ENCODE results near the gene TMX1. TPM values are rescaled to one million over a fixed set of nuclear protein-coding genes. Genes with fewer than 3 reads are reported as not detected.

The TMX1 gene
- total RNA-seq, 4 donors from 2014 or later = 6.4 to 58.6 (median 28.8) TPM

DNA sequence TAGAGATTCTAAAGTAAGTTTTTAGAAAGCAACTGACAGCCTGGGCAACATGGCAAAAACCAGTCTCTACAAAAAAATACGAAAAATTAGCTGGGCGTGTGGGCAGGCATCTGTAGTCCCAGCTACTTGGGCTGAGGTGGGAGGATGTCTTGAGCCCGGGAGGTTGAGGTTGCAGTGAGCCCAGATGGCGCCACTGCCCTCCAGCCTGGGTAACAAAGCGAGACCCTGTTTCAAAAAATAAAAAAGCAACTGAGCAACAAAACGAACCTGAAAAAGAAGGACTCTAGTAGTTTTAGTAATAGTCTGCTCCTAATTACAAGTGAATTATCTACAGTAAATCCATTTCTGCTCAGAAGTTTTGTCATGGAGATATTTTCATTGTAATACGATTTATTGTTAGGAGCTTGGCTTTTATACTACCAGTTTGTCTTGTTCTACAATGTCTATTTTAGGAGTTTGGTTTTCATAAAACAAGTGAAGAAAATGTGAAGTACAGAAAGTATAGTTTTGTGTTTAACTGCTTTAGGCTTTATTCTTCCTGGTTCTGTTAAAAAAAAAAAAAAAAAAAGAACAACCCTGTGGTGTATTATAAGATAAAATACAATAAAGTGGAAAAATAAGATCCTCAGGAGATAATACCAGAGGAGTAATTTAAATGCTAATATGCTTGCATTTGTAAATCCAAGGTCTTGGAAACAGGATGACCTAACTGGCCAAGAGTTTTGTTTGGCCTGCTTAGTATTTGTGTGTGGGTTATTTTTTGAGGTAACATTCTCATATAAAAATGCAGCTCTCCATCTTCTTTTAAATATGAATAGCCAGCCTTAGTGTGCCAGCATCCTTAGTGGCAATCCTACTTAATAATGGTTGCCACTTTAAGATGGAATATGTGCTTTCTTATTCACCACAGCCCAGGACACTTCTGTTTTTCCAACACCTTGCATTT is 2.8 kb downstream of the TMX1 start:
- TF ChIP-seq, protein P1, sequence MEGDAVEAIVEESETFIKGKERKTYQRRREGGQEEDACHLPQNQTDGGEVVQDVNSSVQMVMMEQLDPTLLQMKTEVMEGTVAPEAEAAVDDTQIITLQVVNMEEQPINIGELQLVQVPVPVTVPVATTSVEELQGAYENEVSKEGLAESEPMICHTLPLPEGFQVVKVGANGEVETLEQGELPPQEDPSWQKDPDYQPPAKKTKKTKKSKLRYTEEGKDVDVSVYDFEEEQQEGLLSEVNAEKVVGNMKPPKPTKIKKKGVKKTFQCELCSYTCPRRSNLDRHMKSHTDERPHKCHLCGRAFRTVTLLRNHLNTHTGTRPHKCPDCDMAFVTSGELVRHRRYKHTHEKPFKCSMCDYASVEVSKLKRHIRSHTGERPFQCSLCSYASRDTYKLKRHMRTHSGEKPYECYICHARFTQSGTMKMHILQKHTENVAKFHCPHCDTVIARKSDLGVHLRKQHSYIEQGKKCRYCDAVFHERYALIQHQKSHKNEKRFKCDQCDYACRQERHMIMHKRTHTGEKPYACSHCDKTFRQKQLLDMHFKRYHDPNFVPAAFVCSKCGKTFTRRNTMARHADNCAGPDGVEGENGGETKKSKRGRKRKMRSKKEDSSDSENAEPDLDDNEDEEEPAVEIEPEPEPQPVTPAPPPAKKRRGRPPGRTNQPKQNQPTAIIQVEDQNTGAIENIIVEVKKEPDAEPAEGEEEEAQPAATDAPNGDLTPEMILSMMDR (IDR thresholded peaks at IDR 0.05) = no peak
- TF ChIP-seq POLR2A (IDR thresholded peaks at IDR 0.05) = no peak
- Histone ChIP-seq H3K27me3 (no peaks in the 10 kb centered on the region), H3K9me3 (no peaks in the 10 kb centered on the region), H3K36me3 (no peaks in the 10 kb centered on the region), H3K4me1 (no peaks in the 10 kb centered on the region), H3K27ac (no peak overlapping the region), H3K4me3 (no peak overlapping the region)
- intact Hi-C loops (cut with DNase I; ENCODE audit: low total_unique reads) = no loop called here
- DNase-seq = no peak

DNA sequence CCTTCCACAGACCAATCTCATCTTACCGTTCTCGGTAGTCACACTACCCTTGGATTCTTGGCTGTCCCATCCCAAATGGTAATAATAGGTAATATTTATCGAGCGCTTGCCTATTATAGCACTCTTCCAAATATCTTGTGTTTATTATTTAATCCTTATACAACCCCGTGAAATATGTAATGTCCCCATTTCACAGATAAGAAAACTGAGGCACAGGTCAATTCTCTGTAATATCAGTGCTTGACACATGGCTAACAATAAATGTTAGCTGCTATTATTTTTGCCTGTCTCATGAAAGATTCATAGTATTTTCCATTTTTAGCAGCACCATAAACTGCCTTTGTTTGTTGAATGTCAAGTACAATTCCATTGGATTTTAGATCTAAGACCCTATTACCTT is 4.5 kb downstream of the TMX1 start:
- intact Hi-C loops (cut with DNase I; ENCODE audit: low total_unique reads) = no loop called here

DNA sequence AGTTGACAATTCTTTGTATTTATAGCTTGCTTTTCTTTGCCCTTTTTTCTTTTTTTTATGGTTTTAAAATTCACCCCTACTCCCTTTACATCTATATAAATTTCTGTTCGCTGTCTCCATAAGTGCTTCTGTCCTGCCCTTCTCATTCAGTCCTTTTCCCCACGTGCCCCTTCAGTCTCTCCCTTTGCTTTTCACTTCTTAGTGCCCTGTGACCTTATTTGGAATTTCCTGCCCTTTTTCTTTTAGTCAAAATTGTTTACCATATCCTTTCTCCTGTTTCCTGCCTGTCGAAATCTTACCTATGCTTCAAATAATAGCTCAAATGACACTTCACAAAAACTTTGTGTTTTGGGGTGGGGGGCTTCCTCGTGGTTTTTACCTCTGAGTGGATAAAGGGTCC is 6.0 kb downstream of the TMX1 start:
- Histone ChIP-seq H3K36me3 (no peaks in the 10 kb centered on the region), H3K27me3 (no peaks in the 10 kb centered on the region), H3K27ac (no peak overlapping the region), H3K4me3 (no peak overlapping the region), H3K4me1 (no peaks in the 10 kb centered on the region), H3K9me3 (no peaks in the 10 kb centered on the region)
- TF ChIP-seq, protein P1 (IDR thresholded peaks at IDR 0.05) = no peak
- DNase-seq = no peak
- intact Hi-C loops (cut with DNase I; ENCODE audit: low total_unique reads) = no loop called here

More for the DNA sequence above, 4.5 kb downstream of the TMX1 start:
- no peak overlapping the region for H3K27ac ChIP-seq
- H3K4me3 ChIP-seq = no peak overlapping the region
- no peaks in the 10 kb centered on the region for H3K9me3 ChIP-seq
- no peak for TF ChIP-seq POLR2A (IDR thresholded peaks at IDR 0.05)
- TF ChIP-seq, protein P1 (IDR thresholded peaks at IDR 0.05) = no peak
- no peaks in the 10 kb centered on the region for H3K4me1 ChIP-seq
- no peak for DNase-seq
- no peaks in the 10 kb centered on the region for H3K27me3 ChIP-seq
- H3K36me3 ChIP-seq = no peaks in the 10 kb centered on the region

DNA sequence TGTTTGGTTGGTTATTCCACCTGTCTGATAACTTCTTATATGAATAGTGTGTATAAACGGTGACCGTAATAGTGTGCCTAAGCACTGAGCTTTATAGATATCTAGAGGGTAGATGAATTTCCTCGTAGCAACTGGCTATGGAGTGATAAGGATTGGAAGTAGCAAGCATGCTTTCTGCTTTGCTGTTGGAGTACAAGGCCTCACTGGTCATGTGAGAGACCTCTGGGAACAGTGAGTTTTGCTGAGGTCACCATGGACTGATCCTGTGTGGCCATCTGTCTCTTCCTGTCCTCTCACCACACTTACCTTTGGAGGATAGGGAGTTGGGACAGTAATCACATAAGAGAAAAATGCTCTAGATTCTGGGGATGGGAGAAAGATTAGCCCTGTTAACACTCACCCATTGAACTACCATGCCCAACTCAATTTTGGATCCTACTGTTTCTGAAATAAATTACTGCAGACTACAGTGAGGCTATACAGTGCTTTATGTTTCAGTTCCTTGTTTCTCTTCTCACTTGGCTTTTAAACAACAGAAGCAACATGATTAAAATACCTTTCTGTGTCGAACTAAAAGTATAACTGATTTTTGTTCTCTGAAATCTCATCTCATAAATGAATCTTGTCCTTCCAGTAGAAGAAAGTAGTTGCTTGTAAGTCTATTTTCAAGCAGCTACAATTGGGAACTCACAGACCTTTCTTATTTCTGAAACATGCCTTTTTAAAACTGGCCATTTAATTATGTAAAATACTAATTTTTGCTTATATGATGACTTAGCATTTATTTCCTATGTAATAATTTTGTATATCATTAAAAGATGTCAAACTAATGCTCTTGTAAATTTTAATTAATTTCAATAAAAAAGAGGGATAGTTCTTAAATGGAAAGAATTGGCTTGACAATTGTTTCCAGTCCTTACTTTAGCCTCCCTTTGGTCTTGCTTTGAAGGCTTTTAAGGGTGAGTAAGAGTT is 8.3 kb downstream of the TMX1 start:
- Histone ChIP-seq H3K4me3 (no peak overlapping the region), H3K27me3 (no peaks in the 10 kb centered on the region), H3K27ac (no peak overlapping the region), H3K4me1 (no peaks in the 10 kb centered on the region), H3K9me3 (no peaks in the 10 kb centered on the region), H3K36me3 (no peaks in the 10 kb centered on the region)
- TF ChIP-seq, protein P1 (IDR thresholded peaks at IDR 0.05) = no peak
- TF ChIP-seq POLR2A (IDR thresholded peaks at IDR 0.05) = no peak
- no peak for DNase-seq
- intact Hi-C loops (cut with DNase I; ENCODE audit: low total_unique reads) = no loop called here

Data from uterus (tissue), 4 donors.